Activated T-cell treated with anti-CD3 and anti-CD28 coated beads, Interleukin-2, amount 50 U/mL, for 72 hours (primary cell): ENCODE measurements around the gene PLK3. TPM values are rescaled to one million over a fixed set of nuclear protein-coding genes. Genes with fewer than 3 reads are reported as not detected.
"Not testable (repeated sequence)": the region's sequence is repeated elsewhere in the genome, so short reads cannot be mapped to it uniquely, and the experiment has no call there.

Experiments
- ATAC-seq, 2 donors: fragments of 150-1000 bp; cut with Tn5 transposase; replicated peaks in 1 of 2; 2 replicates each; pipeline ENCODE4 v1.10.0; 2021; ENCODE audit warnings: moderate library complexity in 2 of 2, mild to moderate bottlenecking in 1 of 2
- DNase-seq, 2 donors: peaks; one replicate each; pipeline ENCODE4 v3.0.0; 2021 to 2022; ENCODE audit warnings: mixed read lengths in 1 of 2
- H3K27ac Mint-ChIP-seq: one replicate; pipeline ENCODE4 v1.8.0; 2022; ENCODE audit warnings: mild to moderate bottlenecking, moderate library complexity, mixed read lengths
- H3K27me3 Mint-ChIP-seq: one replicate; pipeline ENCODE4 v1.8.0; 2022; ENCODE audit warnings: low read depth, mixed read lengths
- H3K36me3 Mint-ChIP-seq, 2 donors: one replicate each; pipeline ENCODE4 v1.8.0; 2022; ENCODE audit warnings: mixed read lengths in 2 of 2, mild to moderate bottlenecking in 1 of 2; ENCODE audit not compliant: insufficient read depth in 2 of 2
- H3K4me1 Mint-ChIP-seq: one replicate; pipeline ENCODE4 v1.8.0; 2022; ENCODE audit warnings: low read depth, mixed read lengths
- H3K4me3 Mint-ChIP-seq, 2 donors: one replicate each; pipeline ENCODE4 v1.8.0; 2022; ENCODE audit warnings: mild to moderate bottlenecking in 2 of 2, mixed read lengths in 2 of 2, moderate library complexity in 2 of 2
- H3K9me3 Mint-ChIP-seq, 2 donors: one replicate each; pipeline ENCODE4 v1.8.0; 2022; ENCODE audit warnings: mixed read lengths in 2 of 2
- total RNA-seq, 2 donors: library from RNA; stranded (reverse); gene quantifications; one replicate each; pipeline ENCODE4 v1.2.3, GENCODE V29; 2022

The PLK3 gene
- total RNA-seq, 2 donors from 2014 or later, result 53.4 to 60.7 TPM

GRCh38 chr1:44797886-44798285 lies 2.3 kb upstream of the PLK3 start:
- not testable (repeated sequence) for DNase-seq, H3K36me3 Mint-ChIP-seq, H3K27ac Mint-ChIP-seq, ATAC-seq, H3K4me3 Mint-ChIP-seq, H3K27me3 Mint-ChIP-seq, H3K9me3 Mint-ChIP-seq
- H3K4me1 Mint-ChIP-seq, result peaks cover 40% of the 10 kb centered on the region

- no peaks in the 10 kb centered on the region for H3K27me3 Mint-ChIP-seq
- H3K9me3 Mint-ChIP-seq, result no peaks in the 10 kb centered on the region
- peaks cover 44% of the 10 kb centered on the region for H3K4me1 Mint-ChIP-seq
- DNase-seq (no peak), ATAC-seq (no peak)
- H3K36me3 Mint-ChIP-seq, result peaks cover 13 to 16% of the 10 kb centered on the region in 2 donors
- H3K4me3 Mint-ChIP-seq, result peak overlapping the region; percentile 93 to 98
- peak overlapping the region; percentile 91 for H3K27ac Mint-ChIP-seq
Measured at GRCh38 chr1:44798481-44799365, 1.5 kb upstream of the PLK3 start.

- DNase-seq, result no peak
- peaks cover 66% of the 10 kb centered on the region for H3K4me1 Mint-ChIP-seq
- H3K27me3 Mint-ChIP-seq, result no peaks in the 10 kb centered on the region
- H3K9me3 Mint-ChIP-seq, result no peaks in the 10 kb centered on the region
- peak overlapping the region; percentile 59 for H3K27ac Mint-ChIP-seq
- peak overlapping the region; percentile 88 to 93 for H3K4me3 Mint-ChIP-seq
- peaks cover 16 to 28% of the 10 kb centered on the region in 2 donors for H3K36me3 Mint-ChIP-seq
- ATAC-seq, result peak; percentile 6
Measured at GRCh38 chr1:44801491-44802305, 1.5 kb downstream of the PLK3 start.

- Mint-ChIP-seq H3K9me3 (no peaks in the 10 kb centered on the region), H3K36me3 (peaks cover 16 to 34% of the 10 kb centered on the region in 2 donors), H3K4me1 (peaks cover 74% of the 10 kb centered on the region), H3K27ac (peak overlapping the region; percentile 78), H3K27me3 (no peaks in the 10 kb centered on the region), H3K4me3 (peak overlapping the region; percentile 84 to 93)
- DNase-seq (no peak), ATAC-seq (no peak)
Measured at GRCh38 chr1:44802306-44803061, 2.3 kb downstream of the PLK3 start.

GRCh38 chr1:44803062-44803311 lies 2.8 kb downstream of the PLK3 start:
- Mint-ChIP-seq H3K27me3 (no peaks in the 10 kb centered on the region), H3K4me3 (peak overlapping the region; percentile 84 to 93), H3K27ac (peak overlapping the region; percentile 78), H3K9me3 (no peaks in the 10 kb centered on the region), H3K4me1 (peaks cover 79% of the 10 kb centered on the region), H3K36me3 (peaks cover 16 to 35% of the 10 kb centered on the region in 2 donors)
- ATAC-seq, result no peak
- DNase-seq, result no peak

- Mint-ChIP-seq H3K9me3 (no peaks in the 10 kb centered on the region), H3K4me3 (peak overlapping the region; percentile 84 to 93), H3K27ac (peak overlapping the region; percentile 78), H3K27me3 (no peaks in the 10 kb centered on the region), H3K4me1 (peaks cover 79% of the 10 kb centered on the region), H3K36me3 (peaks cover 16 to 35% of the 10 kb centered on the region in 2 donors)
- no peak for DNase-seq
- ATAC-seq, result no peak
Measured at GRCh38 chr1:44803312-44804095, 3.3 kb downstream of the PLK3 start.

GRCh38 chr1:44805311-44806024 lies 5.3 kb downstream of the PLK3 start:
- Mint-ChIP-seq H3K4me3 (peak overlapping the region; percentile 42 to 48), H3K4me1 (peaks cover 83% of the 10 kb centered on the region), H3K27me3 (no peaks in the 10 kb centered on the region), H3K27ac (peak overlapping the region; percentile 69), H3K9me3 (no peaks in the 10 kb centered on the region), H3K36me3 (peaks cover 16 to 36% of the 10 kb centered on the region in 2 donors)
- DNase-seq (no peak), ATAC-seq (no peak)

GRCh38 chr1:44806025-44806703 lies 6.0 kb downstream of the PLK3 start:
- DNase-seq, result no peak
- Mint-ChIP-seq H3K9me3 (no peaks in the 10 kb centered on the region), H3K27ac (no peak overlapping the region), H3K4me1 (peaks cover 90% of the 10 kb centered on the region), H3K27me3 (no peaks in the 10 kb centered on the region), H3K4me3 (peak overlapping the region in 1 of 2 donors; percentile 8), H3K36me3 (peaks cover 15 to 34% of the 10 kb centered on the region in 2 donors)
- ATAC-seq, result no peak

- H3K27ac Mint-ChIP-seq, result peak within 1 kb of the TSS; percentile 94
- no peaks in the 10 kb centered on the region for H3K9me3 Mint-ChIP-seq
- peaks cover 15 to 33% of the 10 kb centered on the region in 2 donors for H3K36me3 Mint-ChIP-seq
- ATAC-seq, result peak in 1 of 2 donors; percentile 20
- H3K4me3 Mint-ChIP-seq, result peak within 1 kb of the TSS; percentile 84 to 99
- no peak for DNase-seq
- no peaks in the 10 kb centered on the region for H3K27me3 Mint-ChIP-seq
- peaks cover 94% of the 10 kb centered on the region for H3K4me1 Mint-ChIP-seq
Measured at GRCh38 chr1:44806704-44807363, 6.7 kb downstream of the PLK3 start, which contains the start of gene DYNLT4. DYNLT4 (minus strand) TSS chr1:44807351; CDS start chr1:44806668, 683 bp downstream.

GRCh38 chr1:44807364-44808062 lies 7.3 kb downstream of the PLK3 start:
- peak overlapping the region; percentile 84 to 99 for H3K4me3 Mint-ChIP-seq
- ATAC-seq, result peak; percentile 58 to 67
- DNase-seq, result peak; percentile 86 to 89
- peaks cover 11 to 28% of the 10 kb centered on the region in 2 donors for H3K36me3 Mint-ChIP-seq
- no peaks in the 10 kb centered on the region for H3K9me3 Mint-ChIP-seq
- peaks cover 94% of the 10 kb centered on the region for H3K4me1 Mint-ChIP-seq
- H3K27ac Mint-ChIP-seq, result peak overlapping the region; percentile 94
- H3K27me3 Mint-ChIP-seq, result no peaks in the 10 kb centered on the region
